GM12891 (cell line): ENCODE results near the gene FOXI1.

Experiments used
- PAX5 ChIP-seq: IDR thresholded peaks from 2 replicates; pipeline ENCODE4 v1.6.1; 2011; ENCODE audit warnings: low read length, moderate library complexity, mild to moderate bottlenecking; ENCODE audit not compliant: insufficient read depth, severe bottlenecking
- POLR2A ChIP-seq: IDR thresholded peaks from 2 replicates; pipeline ENCODE4 v1.6.1; 2011; ENCODE audit warnings: low read depth, low read length, control low read depth
- POLR2AphosphoS5 ChIP-seq: IDR thresholded peaks from 2 replicates; pipeline ENCODE4 v1.6.1; 2011; ENCODE audit warnings: low read depth, low read length, control low read depth
- POU2F2 ChIP-seq: IDR thresholded peaks from 2 replicates; pipeline ENCODE4 v1.6.1; 2011; ENCODE audit warnings: low read depth, mild to moderate bottlenecking, control low read depth, low read length, moderate library complexity
- SPI1 ChIP-seq: IDR thresholded peaks from 2 replicates; pipeline ENCODE4 v1.6.1; 2011; ENCODE audit warnings: low read depth, low read length, control low read depth
- TAF1 ChIP-seq: IDR thresholded peaks from 2 replicates; pipeline ENCODE4 v1.6.1; 2011; ENCODE audit warnings: low read depth, low read length, control low read depth

DNA sequence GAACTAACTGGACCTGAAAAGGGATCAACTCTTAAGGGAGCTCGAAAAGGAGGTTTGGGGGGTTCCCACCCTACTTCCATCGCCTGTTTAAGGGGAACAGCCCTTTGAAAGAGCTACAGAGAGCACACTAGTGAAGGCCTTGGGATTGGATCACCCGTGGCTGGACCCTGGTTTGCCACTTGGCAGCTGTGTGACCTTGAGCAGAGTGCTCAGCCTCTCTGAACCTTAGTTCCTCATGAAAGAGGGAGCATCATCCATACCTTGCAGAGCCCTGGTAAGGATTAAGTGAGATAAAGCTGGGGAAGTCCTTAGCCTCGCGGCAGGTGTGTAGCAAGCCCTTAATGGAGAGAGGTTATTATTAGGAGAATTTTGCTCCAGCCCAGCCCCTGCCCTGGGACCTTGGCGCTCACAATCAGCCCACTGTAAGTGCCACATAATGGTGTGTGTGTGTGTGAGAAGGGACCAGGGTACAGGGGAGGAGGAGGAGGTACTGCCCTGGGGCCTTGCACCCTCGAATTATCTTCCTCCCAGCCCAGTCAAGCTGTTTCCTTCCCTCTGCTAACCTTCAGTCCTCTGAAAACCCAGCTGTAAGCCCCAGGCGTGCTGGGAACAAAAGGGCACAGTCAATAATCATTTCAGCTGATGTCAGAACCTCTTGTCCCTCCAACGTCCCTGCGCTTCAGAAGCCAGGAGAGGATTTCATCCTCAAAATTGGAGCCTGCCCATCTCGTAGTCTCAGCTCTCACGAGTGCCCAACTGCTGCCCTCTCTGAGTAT, 42.9 kb downstream of the FOXI1 start:
- TF ChIP-seq POLR2AphosphoS5 = no peak
- TF ChIP-seq POLR2A = no peak
- no peak for TF ChIP-seq PAX5
- TF ChIP-seq TAF1 = no peak
- TF ChIP-seq SPI1 = no peak
- no peak for TF ChIP-seq POU2F2
